SKM-1 (cell line): Measurements from ENCODE around the gene PRR29.
"Not testable (repeated sequence)": the region's sequence is repeated elsewhere in the genome, so short reads cannot be mapped to it uniquely, and the experiment has no call there.

ENCODE experiments used
- DNase-seq: peaks from one replicate; lab custom pipeline; 2025; ENCODE audit not compliant: unreplicated experiment; lab: John Stamatoyannopoulos, UW

Gene PRR29

GRCh38 chr17:63995626-63996025 is 2.5 kb upstream of the PRR29 start:
- DNase-seq = no peak

DNA sequence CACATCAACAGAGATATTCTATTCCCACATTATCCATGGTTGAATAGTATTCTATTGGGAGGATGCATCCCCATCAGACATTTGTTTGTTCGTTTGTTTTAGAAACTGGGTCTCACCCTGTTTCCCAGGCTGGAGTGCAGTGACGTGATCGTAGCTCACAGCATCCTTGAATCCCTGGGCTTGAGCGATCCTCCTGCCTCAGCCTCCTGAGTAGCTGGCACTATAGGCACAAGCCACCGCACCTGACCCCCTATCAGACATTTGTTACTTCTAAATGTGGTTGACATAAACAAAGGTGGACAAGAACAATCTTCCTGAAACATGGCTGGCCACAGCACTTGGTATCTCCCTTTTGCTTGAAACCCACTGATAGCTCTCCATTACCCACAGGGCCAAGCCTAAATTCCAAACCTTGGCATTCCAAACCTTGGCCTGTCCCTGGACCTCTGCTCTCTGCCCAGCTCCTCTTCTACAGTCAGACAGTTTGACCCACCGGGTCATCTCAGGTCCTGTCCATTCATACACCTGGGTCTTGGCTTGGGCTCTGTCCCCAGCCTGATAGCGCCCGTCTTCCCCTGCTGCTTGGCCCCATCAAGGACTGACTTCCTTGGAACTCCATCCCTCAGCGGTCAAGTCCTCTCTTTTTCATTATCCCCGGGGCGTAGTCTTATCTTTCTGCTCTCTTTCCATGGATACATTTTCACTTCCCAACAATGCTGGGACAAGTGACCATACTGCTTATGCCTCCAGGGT is 1.5 kb upstream of the PRR29 start:
- DNase-seq = no peak

DNA sequence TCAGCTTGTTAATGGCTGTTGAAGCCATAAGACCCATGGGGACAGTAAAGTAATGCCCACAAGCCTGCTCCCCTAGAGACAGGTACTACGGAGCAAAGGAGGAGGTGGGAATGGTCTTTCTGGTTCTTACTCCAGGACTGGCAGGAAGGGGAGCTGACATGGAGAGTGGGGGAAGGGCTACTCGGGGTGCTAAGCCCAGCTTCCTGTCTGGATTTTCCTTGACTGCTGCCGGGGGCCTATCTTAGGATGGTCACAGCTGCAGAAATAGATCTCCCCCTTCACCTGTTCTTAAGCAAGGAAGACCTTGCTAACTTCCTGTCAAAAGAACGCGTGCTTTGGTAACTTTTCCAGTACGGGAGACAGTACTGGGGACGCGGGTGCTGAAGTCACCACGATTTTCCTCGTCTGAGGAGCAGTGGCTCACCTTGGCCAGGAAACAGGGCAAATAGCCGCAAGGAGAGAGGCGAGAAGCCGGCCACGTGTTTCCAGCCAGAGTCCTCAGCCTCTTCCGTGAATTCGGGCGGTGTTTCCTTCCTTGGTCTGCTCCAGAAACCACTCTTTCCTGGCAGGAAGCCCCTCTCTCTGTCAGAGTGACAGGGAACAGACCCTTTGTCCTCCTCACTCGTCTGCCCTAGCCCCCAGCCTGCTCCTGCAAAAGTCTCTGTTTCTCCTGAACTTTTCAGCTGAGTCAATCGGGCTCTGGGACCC is 656 bp upstream of the PRR29 start:
- DNase-seq = no peak

GRCh38 chr17:63998721-63999679 is 849 bp downstream of the PRR29 start:
- no peak for DNase-seq

- no peak for DNase-seq
Measured at GRCh38 chr17:63999680-64000531, 1.8 kb downstream of the PRR29 start.

DNA sequence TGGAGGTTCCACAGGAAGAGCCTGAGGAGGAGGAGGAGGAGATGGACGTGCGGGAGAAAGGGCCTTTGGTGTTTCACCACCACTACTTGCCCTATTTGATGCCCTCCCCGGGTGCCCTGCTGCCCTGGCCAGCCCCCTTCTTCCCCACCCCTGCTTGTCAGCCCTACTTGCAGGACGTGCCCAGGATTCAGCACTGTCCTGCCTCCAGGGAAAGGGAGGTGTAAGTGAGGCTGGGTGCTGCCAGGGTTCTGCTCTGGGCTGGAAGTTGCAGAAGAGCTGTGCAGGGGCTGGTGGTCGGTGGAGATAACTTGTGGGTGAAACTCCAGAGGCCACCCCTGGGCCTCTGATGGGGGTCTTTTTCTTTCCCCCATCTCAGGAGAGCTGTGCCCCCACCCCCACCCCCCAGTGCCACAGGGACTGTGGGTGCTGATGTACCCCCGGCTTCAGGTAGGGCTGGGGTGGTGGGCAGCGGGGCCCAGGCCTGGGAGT is 3.0 kb downstream of the PRR29 start:
- DNase-seq = no peak

DNA sequence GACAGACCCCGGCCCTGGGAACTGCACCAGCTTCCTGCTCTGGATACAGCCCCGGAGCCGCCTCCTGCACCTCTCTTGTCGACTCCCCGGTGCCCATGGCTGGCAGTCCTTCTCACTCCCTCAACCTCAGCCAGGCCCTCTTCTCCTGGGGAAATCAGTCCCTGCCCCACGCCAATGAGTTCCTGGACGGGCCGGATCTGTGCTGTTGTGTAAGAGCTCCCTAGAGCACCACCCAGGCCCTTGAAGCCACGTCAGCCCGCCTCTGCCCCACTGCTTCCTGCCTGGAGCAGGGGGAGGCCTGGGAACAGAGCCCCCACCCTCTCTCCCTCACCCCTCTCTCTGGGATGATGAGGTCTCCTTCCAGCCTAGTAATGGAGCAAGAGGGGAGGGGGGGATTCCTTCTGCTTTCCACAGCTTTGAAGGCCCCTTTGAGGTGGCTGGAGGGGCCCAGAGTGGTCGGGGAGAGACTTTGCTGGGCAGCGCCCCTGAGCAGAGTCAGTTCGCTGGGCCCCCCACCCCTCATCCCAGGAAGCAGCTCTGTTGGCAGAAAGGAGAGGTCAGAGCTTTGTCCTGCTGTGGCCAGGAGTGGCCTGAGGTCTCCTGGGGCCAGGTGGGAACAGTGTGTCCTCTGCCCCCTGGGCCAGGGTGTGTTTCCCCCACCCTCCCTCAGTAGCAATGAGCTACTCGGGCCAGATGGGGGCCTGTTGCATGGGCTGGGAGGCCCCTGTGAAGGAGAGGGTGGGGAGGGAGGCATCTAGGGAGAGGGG is 3.8 kb downstream of the PRR29 start:
- DNase-seq = no peak

DNA sequence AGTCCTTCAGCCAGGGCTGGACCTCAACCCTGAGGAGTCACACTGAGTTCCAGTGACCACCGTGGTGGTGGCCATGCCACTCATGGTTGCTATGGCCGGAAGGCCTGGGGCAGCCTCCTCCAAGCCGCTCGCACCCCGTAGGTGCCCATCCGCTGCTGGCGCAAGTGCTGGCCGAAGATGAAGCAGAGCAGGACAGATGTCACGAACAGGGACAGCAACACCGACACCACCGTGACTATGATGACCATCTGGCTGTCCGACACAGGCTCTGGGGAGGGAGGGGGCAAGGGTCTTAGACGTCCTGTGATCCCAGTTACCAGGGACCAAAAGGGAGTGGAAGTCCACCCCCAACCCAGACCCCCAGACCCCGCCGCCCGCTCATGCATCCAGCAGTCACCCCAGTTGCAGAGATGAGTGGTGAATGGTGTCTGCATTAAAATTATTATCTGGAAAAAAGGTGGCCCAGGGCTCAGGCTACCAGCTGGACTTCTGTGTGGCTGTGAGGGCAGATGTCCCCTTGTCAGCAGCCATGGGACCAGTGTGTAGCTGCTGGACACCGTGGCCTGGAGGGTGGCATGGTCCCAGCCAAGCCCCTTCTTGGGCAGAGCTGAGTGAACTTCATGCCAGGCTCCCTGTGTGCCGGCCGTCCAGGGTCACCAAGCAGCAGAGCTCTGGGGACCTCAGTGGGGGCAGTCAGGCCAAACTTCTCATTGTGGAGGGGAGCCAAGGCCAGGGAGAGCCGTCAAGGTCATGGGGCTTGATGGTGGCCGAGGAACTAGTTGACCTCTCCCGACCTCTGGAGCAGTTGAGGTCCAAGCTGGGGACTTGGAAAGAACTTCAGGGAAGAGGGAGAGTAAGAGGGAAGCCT is 4.7 kb downstream of the PRR29 start:
- DNase-seq = no peak

DNA sequence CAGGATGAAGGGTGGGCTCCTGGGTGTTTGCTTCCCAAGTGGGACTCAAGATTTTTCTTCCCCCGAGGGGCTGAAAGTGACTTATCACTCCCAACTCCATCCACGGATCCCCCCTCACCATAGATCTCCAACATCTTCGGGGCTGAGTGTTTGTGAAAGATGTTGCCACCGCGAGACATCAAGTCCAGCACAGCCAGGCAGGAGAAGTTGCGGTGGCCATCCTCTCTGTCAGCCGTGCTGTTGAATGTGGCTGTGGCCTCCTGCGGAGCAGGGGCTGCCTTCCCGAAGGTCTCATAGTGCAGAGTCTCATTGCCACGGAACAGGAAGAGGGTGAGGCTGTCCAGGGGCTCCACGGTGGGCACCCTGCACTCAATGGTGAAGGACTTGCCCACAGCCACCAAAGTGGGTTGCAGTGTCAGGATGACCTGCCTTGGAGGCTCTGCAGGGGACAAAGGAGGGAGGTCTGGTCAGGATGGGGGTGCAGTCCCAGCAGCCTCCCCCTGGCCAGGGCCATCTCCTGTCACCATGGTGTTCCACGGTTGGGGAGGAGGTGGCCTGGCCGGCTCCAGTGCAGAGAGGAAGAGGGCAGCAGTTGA is 5.5 kb downstream of the PRR29 start:
- DNase-seq = no peak

DNA sequence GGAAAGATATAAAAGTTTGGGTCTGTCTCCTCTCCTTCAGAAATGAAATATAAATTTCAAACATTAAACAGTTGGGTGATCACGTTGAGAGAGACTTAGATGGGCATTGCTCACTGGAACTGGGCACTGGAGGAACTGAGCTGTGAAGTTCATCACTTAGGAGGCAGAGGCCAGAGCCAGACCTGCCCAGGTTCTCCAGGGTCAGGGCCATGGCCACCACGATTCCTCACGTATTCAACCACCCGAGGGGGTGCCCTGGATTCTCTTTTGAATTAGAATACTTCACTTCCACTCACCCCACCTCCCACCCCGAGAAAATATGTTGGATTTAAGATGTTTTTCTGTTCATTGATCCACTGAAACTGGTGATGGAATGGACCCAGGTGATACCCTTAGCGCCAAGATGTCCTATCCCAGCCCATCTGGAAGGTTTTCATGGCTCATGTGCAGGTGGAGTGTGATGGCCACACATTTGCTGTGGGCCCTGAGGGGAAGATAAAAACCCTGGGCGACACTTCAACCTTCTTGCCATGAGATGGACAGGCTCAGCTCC is 6.1 kb downstream of the PRR29 start:
- no peak for DNase-seq

- no peak for DNase-seq
Measured at GRCh38 chr17:64004903-64005733, 7.0 kb downstream of the PRR29 start.

- no peak for DNase-seq
Measured at GRCh38 chr17:64005734-64006167, 7.6 kb downstream of the PRR29 start.

DNA sequence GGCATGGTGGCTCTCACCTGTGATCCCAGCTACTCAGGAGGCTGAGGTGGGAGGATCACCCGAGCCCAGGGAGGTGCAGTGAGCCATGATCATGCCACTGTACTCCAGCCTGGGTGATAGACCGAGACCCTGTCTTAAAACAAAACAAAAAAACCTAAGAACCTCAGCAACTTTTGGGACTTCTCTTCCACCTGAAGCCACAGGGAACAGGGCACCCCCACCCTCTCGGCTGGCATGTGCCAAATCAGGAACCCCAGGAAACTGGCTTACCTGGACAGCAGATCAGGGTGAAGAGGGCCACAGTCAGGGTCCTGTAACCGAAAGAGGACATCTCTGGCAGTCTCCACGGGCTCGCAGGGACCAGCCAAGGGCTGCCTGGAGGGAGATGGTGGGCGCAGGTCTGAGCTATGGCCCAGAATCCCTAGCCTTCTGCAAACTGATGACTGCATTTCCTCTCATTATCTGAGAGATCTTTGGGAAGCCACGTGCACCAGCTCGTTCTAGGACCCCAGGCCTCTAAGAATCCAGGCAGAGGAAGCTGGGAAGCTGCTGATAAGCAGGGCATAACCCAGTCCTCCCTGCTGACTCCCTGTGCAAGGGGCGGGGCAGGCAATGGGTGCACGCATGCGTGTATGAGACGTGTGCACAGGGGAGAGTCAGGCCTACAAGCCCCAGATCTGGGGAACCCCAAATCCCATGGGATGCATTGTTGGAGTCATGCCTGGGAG is 8.4 kb downstream of the PRR29 start:
- no peak for DNase-seq

DNA sequence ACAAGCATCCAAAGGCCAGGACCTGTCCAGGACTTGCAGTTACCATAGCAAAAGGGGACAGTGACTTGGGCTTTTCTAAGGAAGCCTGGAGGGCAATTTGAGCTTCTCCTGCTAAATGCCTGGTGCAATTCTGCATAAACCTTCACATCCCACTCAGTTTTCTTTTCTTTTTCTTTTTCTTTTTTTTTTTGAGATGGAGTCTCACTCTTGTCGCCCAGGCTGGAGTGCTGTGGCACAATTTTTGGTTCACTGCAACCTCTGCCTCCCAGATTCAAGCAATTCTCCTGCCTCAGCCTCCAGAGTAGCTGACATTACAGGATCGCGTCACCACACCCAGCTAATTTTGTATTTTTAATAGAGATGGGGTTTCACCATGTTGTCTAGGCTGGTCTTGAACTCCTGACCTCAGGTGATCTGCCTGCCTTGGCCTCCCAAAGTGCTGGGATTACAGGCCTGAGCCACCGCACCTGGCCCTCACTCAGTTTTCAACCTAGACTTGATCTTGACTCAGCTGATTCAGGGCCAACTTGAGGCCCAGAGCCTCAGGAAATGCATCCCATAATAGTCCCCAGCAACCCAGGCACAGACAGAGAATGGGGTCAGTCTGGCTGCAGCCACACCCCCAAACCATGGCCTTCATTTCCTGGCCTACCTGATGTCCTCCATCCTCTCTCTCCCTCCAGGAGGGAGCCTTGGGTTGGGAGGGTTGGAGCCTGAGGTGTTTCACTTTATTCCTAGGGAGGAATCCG is 9.1 kb downstream of the PRR29 start:
- DNase-seq = not testable (repeated sequence)

- no peak for DNase-seq
Measured at GRCh38 chr17:64007838-64008282, 9.7 kb downstream of the PRR29 start.

DNA sequence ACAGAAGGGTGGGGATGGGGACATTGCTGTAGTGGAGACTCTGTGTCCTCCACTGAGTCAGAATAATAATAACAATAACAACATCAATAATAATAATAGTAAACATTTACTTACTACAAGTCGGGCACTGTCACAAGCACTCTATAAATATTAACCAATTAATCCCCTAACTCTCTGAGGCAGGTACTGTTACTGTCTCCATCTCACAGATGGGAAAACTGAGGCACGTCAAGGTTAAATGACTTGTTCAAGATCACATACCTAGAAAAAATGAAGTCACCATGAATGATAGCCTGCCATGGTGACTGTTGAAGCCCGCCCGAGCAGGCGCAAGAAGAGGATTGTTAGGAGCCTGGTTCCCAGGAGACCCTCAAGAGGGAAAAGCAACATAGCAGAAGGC is 10.2 kb downstream of the PRR29 start:
- no peak for DNase-seq
